ENCODE measurements around the gene DYNC1LI1.
"Not testable (repeated sequence)": the region's sequence is repeated elsewhere in the genome, so short reads cannot be mapped to it uniquely, and the experiment has no call there.

DYNC1LI1 gene

DNA sequence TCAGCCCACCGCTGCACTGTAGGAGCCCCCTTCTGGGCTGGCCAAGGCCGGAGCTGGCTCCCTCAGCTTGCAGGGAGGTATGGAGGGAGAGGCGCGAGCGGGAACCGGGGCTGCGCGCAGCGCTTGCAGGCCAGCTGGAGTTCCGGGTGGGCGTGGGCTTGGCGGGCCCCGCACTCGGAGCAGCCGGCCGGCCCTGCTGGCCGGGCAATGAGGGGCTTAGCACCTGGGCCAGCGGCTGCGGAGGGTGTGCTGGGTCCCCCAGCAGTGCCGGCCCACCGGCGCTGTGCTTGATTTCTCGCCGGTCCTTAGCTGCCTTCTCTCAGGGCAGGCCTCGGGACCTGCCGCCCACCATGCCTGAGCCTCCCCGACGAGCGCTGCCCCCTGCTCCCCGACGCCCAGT is 8.0 kb upstream of the DYNC1LI1 start:
- not testable (repeated sequence) for DNase-seq

DNA sequence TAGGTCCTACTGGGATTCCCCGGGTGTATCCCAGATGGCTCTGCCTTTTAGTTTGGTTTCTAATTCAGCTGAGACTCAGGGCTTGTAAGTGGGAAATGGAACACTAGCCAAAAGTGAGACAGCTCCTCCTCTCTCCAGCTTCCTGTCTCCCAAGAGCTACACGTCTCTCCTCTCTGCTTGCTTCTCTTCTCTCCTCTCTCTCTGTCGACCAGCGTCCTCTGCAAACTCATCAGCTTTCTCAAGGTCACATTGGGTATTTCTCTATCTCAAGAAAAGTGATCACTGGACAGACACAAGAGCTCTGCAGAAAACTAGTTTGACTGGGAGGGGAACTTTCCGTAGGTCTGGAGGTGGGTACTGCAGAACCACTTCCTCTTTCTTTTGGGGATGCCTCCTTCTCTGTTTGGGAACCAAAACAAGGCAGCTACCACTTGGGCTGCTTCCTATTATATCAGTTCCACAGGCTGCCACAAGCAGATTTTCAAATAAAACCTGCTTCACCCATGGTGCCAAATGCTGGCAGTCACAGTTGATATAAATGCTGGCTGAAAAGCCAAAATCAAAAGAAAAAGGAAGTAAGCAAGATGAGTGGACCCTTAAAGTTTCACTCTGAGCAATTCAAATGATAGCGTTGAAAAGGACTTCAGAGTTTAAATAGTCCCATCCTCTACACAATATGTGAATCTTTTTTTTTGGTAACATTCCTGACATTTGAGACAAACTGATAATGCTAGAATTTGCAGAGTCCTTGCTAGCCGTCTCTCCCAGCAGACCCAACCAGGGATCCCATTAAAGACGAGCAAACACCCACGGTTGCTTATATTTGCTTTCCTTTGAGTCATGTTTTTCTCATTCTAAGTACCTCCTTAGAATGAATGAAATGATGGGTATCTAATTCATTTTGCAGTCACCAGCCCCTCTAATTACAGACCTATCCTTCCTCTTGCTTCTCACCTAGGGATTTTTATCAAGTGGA is 7.2 kb upstream of the DYNC1LI1 start:
- no peak for DNase-seq

DNA sequence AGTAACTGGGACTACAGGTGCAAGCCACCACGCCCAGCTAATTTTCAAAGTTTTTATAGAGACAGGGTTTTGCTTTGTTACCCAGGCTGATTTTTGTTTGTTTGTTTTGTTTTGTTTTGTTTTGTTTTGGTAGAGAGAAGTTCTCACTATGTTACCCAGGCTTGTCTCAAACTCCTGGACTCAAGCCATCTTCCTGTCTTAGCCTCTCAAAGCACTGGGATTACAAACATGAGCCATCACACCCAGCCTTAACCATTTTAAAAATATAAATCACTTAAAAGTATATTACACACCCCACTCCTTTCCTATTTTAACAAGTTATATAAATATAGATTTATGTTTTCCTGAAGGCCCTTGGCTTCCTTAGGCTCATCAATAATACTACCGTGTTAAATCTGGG is 6.5 kb upstream of the DYNC1LI1 start:
- no peak for DNase-seq

DNA sequence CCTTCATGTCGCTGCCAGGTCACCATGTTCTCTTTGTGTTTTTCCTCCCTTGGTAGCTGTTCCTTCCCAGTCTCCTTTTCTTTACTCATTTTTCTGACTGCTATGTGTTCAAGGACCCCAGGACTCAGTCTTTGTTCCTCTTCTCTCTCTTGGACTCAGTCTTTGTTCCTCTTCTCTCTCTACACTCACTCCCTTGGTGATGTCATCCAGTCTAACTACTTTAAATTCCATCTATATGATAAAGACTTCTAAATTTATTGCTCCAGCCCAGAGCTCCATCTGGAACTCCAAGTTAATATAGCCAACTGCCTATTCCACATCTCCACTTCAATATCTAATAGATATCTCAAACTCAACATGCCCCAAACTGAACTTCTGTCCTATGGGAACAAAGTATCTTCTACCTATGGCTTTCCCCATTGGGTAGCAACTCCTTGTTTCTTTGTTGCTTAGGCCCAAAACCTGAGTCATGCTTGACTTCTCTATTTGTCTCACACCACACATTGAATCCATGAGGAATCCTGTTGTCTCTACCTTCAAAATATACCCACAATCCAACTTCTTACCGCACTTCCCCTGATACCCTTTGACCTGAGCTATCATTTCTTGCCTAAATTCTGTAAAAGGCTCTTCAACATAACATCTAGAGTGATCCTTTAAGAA is 4.9 kb upstream of the DYNC1LI1 start:
- no peak for DNase-seq

DNA sequence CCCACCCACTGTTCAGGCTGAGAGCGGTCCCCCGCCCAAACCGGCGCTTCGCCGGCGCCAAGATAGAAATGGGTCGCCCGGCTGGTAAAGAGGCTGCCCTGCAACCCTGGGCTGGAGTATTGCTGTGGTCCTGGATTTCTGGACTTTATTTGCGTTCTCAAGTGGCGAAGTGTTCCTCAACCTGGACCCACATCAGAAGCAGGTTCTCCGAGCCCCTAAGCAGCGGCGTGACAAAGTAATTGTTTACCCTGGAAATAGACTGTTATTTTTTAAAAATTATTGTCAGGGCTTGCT is 481 bp upstream of the DYNC1LI1 start:
- no peak for DNase-seq

DNA sequence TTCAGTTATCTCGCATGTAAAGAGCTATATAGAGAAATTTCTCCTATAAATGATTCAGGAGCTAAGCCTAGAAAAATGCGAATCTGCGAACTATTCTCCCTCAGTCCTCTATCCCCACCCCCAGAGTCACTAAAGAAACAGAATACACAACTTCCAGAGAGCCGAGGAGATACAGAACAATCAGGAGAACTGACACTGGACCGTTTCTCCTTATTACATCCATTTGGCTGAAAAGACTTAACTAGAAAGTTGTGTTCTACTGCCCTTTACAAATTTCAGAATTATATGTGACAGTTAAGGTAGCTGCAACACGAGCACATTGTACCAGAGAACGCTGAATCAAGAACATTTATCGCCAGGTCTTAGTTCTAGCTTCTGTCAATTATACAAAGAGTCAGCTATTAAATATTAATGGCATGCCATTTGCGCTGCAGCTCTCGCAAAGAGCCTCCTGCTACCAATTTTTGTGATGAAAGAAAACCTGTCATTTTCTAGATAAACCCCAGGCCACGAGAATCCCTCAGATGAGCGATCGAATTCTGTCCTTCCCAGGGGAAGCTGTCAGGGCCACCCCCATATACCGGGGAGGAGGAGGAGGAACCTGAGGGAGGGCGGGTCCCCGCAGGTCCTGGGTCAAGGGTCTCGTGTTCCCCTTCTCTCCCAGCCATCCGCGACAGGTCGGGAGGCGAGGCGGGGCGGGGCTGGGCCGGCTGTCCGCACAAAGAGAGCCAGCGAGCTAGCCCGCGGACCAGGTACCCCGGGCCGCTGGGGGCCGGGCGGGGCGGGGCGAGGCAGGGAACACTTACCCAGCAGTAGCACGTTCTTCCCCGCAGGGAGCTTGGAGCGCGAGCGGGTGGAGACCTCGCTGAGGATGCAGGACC is 878 bp downstream of the DYNC1LI1 start:
- peak; percentile 82 for DNase-seq

DNA sequence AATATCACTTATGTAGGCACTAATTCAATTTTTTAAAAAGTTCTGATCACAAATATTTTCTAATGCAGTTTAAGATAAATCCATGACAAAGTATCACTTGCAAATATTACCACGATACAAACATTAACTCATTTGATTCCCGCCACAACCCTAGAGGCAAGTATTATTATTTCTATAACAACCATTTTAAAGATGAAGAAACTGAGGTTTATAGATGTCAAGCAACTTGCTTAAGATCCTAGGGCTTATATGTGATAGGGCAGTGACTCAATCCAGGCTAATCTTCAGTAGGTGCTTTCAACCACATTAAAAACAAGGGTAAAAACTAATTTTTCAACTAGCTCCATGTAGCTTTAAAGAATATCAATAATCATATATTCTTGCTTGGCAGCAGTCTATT is 1.7 kb downstream of the DYNC1LI1 start:
- no peak for DNase-seq

DNA sequence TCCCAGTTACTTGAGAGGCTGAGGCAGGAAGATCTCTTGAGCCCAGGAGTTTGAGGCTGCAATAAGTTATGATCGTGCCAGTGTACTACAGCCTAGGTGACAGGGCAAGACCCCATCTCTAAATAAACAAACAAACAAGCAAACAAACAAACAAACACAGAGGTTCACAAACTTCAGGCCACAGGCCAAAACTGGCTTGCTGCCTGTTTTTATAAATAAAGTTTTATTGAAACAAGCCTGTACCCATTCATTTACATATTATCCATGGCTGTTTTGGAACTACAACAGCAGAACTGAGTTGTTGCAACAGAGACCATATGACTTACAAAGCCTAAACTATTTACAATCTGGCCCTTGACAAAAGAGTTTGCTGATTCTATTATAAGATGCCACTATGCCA is 6.5 kb downstream of the DYNC1LI1 start:
- no peak for DNase-seq

DNA sequence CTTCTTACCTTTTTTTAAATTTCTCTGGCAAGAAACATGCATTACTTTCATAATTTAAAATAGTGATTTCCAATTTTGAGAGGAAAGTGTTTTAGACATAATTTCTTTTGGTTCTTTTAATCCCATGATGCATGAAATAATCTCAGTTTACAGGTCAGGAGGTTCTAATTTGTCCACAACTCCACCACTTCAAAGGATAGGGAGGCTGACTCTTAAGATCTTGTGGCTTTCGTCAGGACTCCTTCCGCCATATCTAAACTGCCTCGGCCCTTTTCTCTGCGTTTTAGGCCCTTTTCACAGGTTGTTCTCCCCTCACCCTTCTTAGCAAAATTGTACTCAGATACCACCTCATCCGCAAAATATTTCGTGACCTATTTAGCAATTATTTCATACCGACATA is 8.0 kb downstream of the DYNC1LI1 start:
- no peak for DNase-seq

DNA sequence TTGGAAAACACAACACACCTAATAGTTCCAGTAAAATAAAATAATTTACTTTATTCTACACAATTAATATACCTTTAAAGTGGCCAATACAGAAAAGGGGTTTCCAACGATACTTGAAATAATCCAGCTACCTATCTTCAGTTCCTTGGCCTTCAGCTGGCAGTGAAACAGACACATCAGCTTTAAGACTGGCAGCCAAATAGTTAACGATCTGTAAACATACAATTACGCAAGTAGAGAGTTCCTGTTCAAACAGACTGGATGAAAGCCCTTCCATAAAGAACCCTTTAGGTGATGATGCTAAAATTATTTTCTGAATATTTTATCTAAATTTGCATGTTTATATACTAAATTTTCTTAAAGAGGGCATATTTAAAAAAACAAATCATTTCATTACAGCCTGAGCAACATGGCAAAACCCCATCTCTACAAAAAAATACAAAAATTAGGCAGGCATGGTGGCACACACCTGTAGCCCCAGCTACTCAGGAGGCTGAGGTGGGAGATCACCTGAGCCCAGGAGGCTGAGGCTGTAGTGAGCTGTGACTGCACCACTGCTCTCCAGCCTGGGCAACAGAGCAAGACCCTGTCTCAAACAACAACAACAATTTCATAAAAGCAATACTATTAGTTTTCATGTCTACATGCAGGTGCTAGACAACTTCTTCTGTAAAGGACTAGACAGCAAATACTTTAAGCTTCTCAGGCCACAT is 12.9 kb downstream of the DYNC1LI1 start:
- DNase-seq, result no peak

DNA sequence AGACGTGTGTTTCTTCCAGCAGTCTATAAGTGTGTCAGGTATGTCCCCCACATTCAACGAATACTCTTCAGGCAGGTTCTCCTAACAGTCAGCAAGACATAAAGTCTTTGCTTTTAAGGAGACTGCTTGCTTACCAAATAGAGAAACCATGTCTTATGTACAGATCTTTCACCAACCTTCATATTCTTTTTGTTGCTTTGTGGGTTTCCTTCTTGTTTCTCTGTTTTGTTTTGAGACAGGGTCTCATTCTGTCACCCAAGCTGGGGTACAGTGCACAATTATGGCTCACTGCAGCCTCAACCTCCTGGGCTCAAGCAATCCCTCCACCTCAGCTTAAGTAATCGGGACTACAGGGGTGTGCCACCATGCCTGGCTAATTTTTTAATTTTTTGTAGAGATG is 14.3 kb downstream of the DYNC1LI1 start:
- no peak for DNase-seq

DNA sequence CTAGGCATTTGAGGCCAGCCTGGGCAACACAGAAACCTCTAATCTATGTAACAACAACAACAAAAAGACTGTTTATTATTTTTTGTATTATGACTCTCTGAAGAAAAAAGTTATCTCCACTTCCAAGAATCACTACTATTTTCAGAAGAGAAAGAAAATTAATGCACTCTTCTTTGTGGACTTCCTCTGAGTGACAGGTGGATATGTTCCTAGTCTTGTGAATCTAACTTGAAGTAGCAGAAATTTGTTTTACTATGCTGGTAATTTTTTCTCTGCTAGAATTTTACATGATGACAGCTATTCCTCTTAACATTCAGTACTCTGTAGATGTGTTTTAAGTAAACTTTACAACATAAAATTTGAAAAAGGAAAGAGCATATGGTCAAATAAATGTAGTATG is 16.7 kb downstream of the DYNC1LI1 start:
- no peak for DNase-seq

DNA sequence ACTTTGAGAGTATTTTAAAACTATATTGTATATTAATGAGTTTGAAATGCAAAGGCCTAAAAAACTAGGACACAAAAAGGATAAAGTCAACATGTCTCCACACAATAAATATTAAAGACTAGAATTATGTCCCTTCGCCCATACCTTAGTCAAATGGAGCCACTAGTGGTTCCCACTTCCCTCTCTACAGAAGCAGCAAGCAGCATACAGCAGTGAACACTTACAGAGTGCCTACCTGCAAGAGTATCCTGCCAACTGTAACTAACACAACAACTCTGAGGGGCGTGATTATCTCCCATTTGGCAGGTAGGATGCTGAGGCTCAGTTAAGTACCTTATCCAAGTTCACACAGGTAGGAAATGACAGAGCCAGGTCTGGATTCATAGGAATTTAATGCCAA is 17.2 kb downstream of the DYNC1LI1 start:
- DNase-seq, result no peak

DNA sequence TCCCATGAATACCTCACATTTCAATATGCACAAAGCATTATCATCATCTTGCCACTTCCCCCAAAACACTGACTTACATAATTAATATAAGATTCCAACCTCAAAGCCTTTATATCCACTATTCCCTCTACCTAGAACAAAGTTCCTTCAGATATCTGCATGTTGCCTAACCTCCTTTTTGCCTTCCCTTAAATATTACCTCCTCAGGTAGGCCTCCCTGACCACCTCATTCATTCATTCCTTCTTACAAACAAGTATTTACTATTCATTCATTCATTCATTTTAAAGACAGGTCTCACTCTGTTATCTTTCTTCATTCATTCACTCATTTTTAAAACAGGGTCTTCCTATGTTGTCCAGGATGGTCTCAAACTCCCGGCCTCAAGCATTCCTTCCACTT is 18.6 kb downstream of the DYNC1LI1 start:
- DNase-seq, result no peak

DNA sequence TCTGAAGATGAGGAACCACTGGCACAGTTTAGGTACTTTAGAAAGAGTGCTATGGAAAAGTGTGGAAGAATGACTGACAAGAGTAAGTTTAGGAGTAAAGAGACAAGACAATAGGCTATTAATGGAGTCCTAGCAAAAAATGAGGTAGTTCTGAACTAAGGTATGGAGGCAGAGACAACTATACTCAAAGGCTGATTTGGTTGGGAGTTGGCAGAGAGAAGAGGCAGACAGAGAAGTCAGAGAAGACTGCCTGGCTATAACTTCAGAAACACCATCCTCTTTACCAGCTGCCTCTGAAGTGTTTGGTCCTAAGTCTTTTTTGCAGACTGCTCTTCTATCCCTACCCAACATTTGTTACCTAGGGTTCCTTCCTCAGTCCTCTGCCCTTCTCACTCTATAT is 19.2 kb downstream of the DYNC1LI1 start:
- DNase-seq, result no peak

DNA sequence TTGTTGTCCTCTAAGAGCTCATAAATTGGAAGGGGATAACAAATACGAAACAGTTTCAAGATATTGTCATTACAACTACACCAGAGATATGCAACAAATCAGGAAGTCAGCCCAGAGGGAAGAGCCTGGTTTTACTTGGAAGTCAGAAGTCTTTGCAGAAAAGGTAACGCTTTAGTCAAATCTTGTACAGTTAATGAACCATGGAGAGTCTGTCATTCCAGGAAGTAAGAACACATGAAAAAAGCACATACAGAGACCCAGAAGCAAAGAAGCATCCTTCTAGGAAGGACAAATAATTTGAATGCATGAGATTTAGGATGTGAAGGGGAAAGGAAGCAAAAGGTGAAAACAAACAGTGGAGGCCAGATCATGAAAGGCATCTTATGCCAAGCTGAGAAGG is 19.6 kb downstream of the DYNC1LI1 start:
- no peak for DNase-seq

DNA sequence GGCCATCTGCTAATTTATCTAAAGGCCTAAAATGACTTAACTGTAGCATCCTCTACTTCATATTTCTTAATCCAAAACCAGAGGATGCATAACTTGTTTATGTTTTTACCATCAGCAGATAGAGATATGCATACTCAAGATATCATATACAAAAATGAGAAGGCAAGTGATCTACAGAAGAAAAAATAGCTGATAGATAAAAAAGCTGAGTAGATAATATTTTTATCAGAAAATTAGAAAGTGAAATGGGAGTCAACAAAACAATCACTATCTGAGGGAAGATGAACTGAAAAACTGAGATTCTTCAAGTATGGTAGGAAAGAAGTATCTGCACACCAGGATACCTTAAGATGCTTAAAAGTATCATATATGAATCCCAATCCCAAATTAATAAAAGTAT is 25.4 kb downstream of the DYNC1LI1 start:
- DNase-seq, result no peak

DNA sequence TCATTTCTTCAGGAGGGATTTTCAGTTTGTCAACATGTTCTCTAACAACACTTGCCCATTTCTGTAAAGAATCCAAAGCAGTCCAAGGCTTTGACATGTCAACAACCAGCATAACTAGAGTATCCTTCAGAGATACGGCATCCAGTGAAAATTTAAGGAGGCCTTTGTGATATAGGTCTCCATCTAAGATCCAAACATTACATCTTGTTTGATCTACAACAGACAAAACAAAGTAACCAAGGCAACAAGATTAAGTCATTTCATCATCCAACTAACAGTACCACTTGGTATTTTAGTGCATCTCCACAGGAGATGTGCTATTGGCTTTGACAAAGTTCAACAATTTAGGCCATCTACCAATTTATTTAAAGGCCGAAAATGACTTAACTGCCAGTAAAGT is 25.8 kb downstream of the DYNC1LI1 start:
- DNase-seq, result no peak

DNA sequence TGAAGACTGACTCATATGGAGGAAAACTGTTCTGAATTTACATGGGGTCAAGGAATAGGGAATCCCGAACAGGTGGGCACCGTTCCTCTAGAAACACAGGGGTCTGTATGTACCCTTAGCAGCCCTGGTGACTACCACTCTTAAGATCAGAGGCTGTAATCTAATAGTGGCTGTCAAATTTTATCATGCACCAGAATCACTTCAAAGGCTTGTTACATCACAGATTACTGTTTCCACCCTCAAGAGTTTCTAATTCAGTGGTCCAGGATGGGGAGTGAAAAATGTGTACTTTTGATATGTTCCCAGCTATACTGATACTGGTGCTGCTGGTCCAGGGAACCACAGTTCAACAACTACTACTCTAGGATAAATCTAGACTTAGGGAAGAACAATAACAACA is 27.9 kb downstream of the DYNC1LI1 start:
- no peak for DNase-seq

DNA sequence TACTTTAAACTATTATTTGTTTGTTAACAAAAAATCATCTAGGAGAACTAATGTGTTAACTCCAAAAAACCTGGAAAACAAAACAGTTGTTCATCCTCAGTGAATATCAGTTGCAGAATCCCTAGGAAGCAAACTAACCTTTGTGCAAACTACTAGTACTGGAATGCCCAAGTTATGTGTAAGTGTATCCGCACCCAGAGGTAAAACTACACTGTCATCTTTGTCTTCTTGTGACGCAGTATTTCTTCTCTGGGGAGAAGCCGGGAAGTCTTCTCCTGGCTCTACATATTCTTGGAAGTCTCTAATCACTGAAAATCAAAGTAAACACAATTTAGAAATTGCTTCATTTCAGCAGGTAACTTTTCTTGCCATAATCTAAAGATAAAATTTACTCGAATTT is 29.8 kb downstream of the DYNC1LI1 start:
- no peak for DNase-seq

DNA sequence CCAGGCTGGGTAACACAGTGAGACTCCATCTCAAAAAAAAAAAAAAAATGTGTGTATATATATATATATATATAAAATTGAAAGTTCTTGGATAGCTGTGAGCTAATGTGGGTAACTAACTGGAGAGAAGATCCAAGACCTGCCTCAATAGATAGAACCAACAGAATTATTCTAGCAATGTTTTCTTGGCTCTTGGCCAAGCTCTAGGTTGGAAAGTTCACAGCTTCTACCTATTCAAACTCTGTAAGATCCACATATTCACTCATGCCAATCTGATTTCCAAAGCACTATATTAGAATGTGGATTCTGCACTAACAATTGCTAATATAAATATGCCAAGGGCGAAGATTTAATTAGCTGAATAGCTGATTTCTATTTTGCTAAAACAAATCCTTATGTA is 38.2 kb downstream of the DYNC1LI1 start:
- DNase-seq, result no peak

DNA sequence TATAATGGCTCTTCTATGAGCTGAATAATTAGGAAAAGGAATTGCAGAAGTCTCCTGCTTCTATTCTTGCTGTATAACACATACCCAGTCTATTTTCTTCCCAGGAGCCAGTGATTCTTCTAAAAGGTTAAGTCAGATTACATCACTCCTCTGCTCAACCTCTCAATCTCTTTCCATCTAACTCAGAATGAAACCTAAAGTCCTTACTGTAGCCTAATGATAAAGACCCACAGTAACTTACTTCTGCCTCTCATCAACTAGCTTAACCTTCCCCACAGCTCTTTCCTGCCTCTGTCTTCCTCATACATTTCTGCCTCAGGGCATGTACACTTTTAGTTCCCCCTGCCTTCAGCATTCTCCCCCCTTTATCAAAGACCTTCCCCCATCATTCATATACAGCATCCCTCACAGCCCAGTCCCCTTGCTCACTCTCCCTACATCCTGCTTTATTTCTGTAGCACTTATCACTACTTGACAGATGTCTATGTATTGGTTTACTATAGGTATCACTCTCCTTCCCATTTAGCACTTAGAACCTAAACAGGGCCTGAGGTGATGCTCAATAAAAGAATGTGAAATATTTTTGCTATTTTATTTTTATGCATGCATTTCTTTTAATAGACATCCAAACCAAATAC is 39.5 kb downstream of the DYNC1LI1 start:
- no peak for DNase-seq

DNA sequence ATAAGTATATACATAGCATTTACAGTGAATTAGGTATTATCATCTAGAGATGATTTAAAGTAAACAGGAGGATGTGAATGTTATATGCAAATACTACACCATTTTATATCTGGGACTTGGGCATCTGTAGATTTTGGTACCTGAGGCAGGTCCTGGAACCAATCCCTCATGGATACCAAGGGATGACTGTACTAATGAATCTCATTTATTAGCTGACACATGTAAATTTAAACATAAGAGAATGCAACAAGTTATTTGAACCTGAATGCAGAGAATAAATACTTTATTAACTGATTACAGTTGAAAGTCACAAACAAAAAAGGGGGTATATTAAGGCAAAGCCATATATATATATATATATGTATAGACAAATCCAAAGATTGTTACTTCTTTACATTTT is 44.9 kb downstream of the DYNC1LI1 start:
- DNase-seq, result no peak
